CD4-positive, alpha-beta memory T cell (primary cell): ENCODE data around the gene MRPL17. TPM values are rescaled to one million over a fixed set of nuclear protein-coding genes. Genes with fewer than 3 reads are reported as not detected.

Experiments used
- CTCF ChIA-PET: fragments of 350-600 bp; sonication (Branson Sonifier 250); formaldehyde crosslinking; loops from one replicate; lab custom pipeline; 2021; ENCODE audit warnings: inconsistent platforms; ENCODE audit not compliant: partially characterized antibody; lab: Charles Lee
- POLR2A ChIA-PET: fragments of 350-600 bp; sonication (Branson Sonifier 250); formaldehyde crosslinking; loops from one replicate; lab custom pipeline; 2021; ENCODE audit not compliant: partially characterized antibody; lab: Charles Lee
- DNase-seq, 5 donors: peaks; one replicate each; pipeline versions ENCODE4 v3.0.0 to v3.0.0-alpha.2; 2020 to 2022; ENCODE audit warnings: mixed read lengths in 1 of 5
- H3K27ac ChIP-seq: one replicate; pipeline ENCODE4 v1.7.0; 2013; ENCODE audit warnings: low read depth, low read length
- H3K27me3 ChIP-seq: 2 replicates; pipeline ENCODE4 v1.7.0; 2013; ENCODE audit warnings: mild to moderate bottlenecking, low read length, moderate library complexity; ENCODE audit not compliant: insufficient read depth
- H3K36me3 ChIP-seq: 2 replicates; pipeline ENCODE4 v1.7.0; 2013; ENCODE audit warnings: mild to moderate bottlenecking, low read length, moderate library complexity; ENCODE audit not compliant: insufficient read depth
- H3K4me1 ChIP-seq: 2 replicates; pipeline ENCODE4 v1.7.0; 2013; ENCODE audit warnings: mild to moderate bottlenecking, low read length, moderate library complexity; ENCODE audit not compliant: insufficient read depth
- H3K4me3 ChIP-seq, 2 donors: one replicate each; pipeline ENCODE4 v1.7.0; 2013; ENCODE audit warnings: low read length in 2 of 2, mild to moderate bottlenecking in 1 of 2
- H3K9me3 ChIP-seq, 2 donors: one replicate each; pipeline ENCODE4 v1.7.0; 2013; ENCODE audit warnings: low read length in 2 of 2, control low read depth in 1 of 2; ENCODE audit not compliant: control insufficient read depth in 1 of 2
- H3K27ac Mint-ChIP-seq, 7 donors: one replicate each; pipeline ENCODE4 v1.8.0; 2020 to 2021; ENCODE audit warnings: mixed read lengths in 7 of 7, mild to moderate bottlenecking in 6 of 7, inconsistent platforms in 3 of 7, moderate library complexity in 3 of 7
- H3K27me3 Mint-ChIP-seq, 2 donors: one replicate each; pipeline ENCODE4 v1.8.0; 2020 to 2021; ENCODE audit warnings: mixed read lengths in 2 of 2
- H3K36me3 Mint-ChIP-seq, 2 donors: one replicate each; pipeline ENCODE4 v1.8.0; 2020 to 2021; ENCODE audit warnings: mixed read lengths in 2 of 2, inconsistent platforms in 1 of 2, mild to moderate bottlenecking in 1 of 2
- H3K4me1 Mint-ChIP-seq, 4 donors: one replicate each; pipeline ENCODE4 v1.8.0; 2020 to 2021; ENCODE audit warnings: mixed read lengths in 4 of 4, mild to moderate bottlenecking in 1 of 4
- H3K4me3 Mint-ChIP-seq, 8 donors: one replicate each; pipeline ENCODE4 v1.8.0; 2020 to 2021; ENCODE audit warnings: mixed read lengths in 8 of 8, mild to moderate bottlenecking in 7 of 8, moderate library complexity in 6 of 8, inconsistent platforms in 3 of 8
- H3K9me3 Mint-ChIP-seq, 8 donors: one replicate each; pipeline ENCODE4 v1.8.0; 2020 to 2021; ENCODE audit warnings: mixed read lengths in 8 of 8, mild to moderate bottlenecking in 5 of 8, inconsistent platforms in 3 of 8, moderate library complexity in 1 of 8
- intact Hi-C: fragments of 100-400 bp; cut with micrococcal nuclease; formaldehyde crosslinking; loops from one replicate; pipeline ENCODE4 v1.15.1; 2023
- polyA plus RNA-seq, 2 donors: library from polyadenylated mRNA; unstranded; fragments of 300-500 nt; fragmentation: Illumina TruSeq; gene quantifications; one replicate each; pipeline ENCODE4 v1.2.3, GENCODE V29; 2021
- total RNA-seq, 2 experiments: library from RNA; stranded (reverse); gene quantifications; one replicate each; pipeline ENCODE4 v1.2.3, GENCODE V29; 2021

The MRPL17 gene
- total and polyA plus RNA-seq, 4 experiments from 2014 or later: 12.7 to 42.6 (median 35.1) TPM

DNA sequence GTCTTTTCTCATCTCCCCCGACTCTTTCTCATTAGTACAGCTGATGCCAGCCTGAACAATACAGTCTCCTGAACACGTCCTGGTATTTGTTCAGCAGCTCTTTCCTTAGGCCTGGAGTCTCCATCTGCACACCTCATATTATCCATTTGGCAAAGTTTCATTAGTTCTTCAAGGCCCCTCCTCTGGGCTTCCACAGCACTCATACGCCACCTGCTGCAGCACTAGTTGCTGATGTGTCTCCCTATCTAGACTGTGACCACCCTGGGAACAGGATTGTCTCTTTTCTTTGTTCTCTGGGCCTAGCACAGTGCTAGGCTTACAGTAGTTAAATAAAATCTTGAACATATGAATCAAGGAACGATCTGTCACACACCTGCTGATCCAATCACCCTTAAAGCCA lies 44.7 kb downstream of the MRPL17 start:
- Histone ChIP-seq H3K27ac (no peak overlapping the region), H3K27me3 (no peaks in the 10 kb centered on the region), H3K4me3 (no peak overlapping the region), H3K36me3 (no peaks in the 10 kb centered on the region), H3K4me1 (no peaks in the 10 kb centered on the region), H3K9me3 (no peaks in the 10 kb centered on the region)
- Mint-ChIP-seq H3K9me3 (no peaks in the 10 kb centered on the region), H3K27ac (no peak overlapping the region), H3K4me1 (peaks cover 0 to 6% (median 0%) of the 10 kb centered on the region in 4 donors), H3K36me3 (no peaks in the 10 kb centered on the region), H3K4me3 (no peak overlapping the region), H3K27me3 (peaks cover 0 to 2% of the 10 kb centered on the region in 2 donors)
- CTCF ChIA-PET: interaction anchor here (1.0 to 3.1 kb wide), 4 partner anchors 19 to 107 kb away, joined by 3 to 10 read pairs (median 6); partner anchors contain the start of genes MRPL17 and TPP1
- POLR2A ChIA-PET: interaction anchor here (0.7 to 3.2 kb wide), 3 partner anchors 10 to 45 kb away, joined by 3 to 8 read pairs (median 5); partner anchors contain the start of gene MRPL17
- intact Hi-C loops: no loop called here
- DNase-seq: no peak

DNA sequence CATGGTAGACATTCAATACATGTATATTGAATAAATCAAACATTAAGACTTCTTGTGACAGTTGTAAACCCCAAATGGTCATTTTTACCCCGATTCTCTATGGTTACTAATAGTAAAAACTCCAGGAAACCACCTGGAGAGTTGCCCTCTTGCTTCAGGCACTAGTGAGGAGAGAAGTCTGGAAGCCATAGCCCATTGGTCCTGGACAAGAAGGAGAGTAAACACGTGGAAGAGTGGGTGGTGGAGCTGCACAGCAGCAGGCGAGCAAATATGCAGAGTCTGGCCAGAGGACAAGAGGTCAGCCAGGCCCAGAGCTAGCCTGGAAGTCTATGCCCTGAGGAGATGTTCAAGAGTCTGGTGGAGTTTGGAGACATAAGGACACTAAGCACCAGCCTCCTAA lies 45.3 kb downstream of the MRPL17 start:
- Histone ChIP-seq H3K27me3 (no peaks in the 10 kb centered on the region), H3K9me3 (no peaks in the 10 kb centered on the region), H3K4me3 (no peak overlapping the region), H3K27ac (no peak overlapping the region), H3K36me3 (no peaks in the 10 kb centered on the region), H3K4me1 (no peaks in the 10 kb centered on the region)
- intact Hi-C loops: no loop called here
- CTCF ChIA-PET: interaction anchor here (3.1 kb wide), 1 partner anchor 106 kb away, joined by 10 read pairs; no protein-coding TSS in a partner anchor
- Mint-ChIP-seq H3K27me3 (peaks cover 0 to 2% of the 10 kb centered on the region in 2 donors), H3K4me1 (peaks cover 0 to 6% (median 0%) of the 10 kb centered on the region in 4 donors), H3K9me3 (no peaks in the 10 kb centered on the region), H3K27ac (no peak overlapping the region), H3K36me3 (no peaks in the 10 kb centered on the region), H3K4me3 (no peak overlapping the region)
- no peak for DNase-seq
- POLR2A ChIA-PET: no interaction called here

DNA sequence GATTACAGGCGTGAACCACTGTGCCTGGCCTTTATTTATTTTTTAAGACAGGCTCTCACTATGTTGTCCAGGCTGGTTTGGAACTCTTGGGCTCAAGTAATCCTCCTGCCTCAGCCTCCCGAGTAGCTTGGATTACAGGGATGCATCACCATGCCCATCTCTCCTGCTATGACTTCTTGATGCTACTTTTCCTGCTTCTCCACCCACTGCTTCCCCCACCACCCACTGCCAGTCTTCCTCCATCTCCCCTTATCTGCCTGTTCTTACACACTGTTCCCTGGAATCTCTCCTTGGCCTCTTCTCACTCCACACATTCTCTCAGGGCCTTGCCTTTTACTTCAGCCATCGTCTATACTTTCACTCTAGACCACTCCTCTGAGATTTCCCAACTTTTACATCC lies 46.7 kb downstream of the MRPL17 start:
- H3K9me3 Mint-ChIP-seq: no peaks in the 10 kb centered on the region
- ChIA-PET CTCF (interaction anchor here (1.7 kb wide), 1 partner anchor 24 kb away, joined by 5 read pairs; the partner anchor contains the start of gene TAF10), POLR2A (interaction anchor here (1.4 kb wide), 1 partner anchor 13 kb away, joined by 3 read pairs; no protein-coding TSS in a partner anchor)
- Histone ChIP-seq H3K4me3 (no peak overlapping the region), H3K4me1 (no peaks in the 10 kb centered on the region), H3K9me3 (no peaks in the 10 kb centered on the region), H3K36me3 (no peaks in the 10 kb centered on the region), H3K27ac (no peak overlapping the region), H3K27me3 (no peaks in the 10 kb centered on the region)
- intact Hi-C loops: no loop called here
- H3K36me3 Mint-ChIP-seq: peaks cover 0 to 3% of the 10 kb centered on the region in 2 donors
- H3K4me3 Mint-ChIP-seq: no peak overlapping the region
- DNase-seq: no peak
- H3K27ac Mint-ChIP-seq: no peak overlapping the region
- peaks cover 0 to 2% of the 10 kb centered on the region in 2 donors for H3K27me3 Mint-ChIP-seq
- peaks cover 0 to 6% (median 0%) of the 10 kb centered on the region in 4 donors for H3K4me1 Mint-ChIP-seq

DNA sequence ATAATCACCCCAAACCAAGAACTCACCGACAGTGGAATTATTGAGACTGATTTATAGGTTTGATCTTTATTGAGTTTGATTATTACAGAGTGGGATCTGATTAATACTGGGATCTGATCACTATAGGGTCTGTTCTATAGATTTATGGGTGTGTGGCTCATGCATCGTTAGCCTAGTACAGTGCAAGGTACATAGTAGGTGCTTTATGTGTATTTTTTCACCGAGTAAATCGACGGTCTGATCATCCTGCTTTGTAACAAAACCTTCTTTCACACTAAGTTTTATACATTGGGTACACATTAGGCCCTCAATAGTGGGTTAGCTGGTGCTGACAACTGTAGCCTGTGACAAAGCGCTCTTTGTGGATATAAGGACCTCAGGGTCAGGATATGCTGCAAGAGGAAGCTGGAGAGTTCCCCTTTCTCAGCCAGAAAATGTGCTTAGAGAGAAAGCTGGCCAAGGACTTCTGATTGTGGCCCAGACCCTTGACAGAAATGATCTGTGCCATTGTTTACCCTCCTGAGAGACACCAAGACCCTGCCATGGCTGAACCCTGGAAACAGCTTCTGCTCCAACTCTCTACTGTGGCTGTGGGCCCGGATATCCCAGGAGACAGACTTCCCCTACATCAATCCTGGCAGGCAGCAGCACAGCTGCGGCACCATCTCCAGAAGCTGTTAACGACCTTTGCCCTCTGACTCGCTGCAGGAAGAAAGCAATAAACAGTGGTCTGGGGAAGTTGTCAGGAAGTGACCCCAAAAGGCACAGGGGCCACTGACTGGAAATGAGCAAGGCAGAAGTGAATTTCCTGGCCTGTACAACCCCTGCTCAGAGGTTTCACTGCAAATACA lies 47.8 kb downstream of the MRPL17 start:
- H3K4me3 Mint-ChIP-seq: no peak overlapping the region
- intact Hi-C loops: no loop called here
- H3K4me1 Mint-ChIP-seq: peaks cover 0 to 6% (median 0%) of the 10 kb centered on the region in 4 donors
- no peak for DNase-seq
- CTCF ChIA-PET: interaction anchor here (1.1 to 1.7 kb wide), 3 partner anchors 16 to 33 kb away, joined by 5 to 6 read pairs (median 5); partner anchors contain the start of genes TAF10 and TPP1
- H3K36me3 Mint-ChIP-seq: peaks cover 0 to 5% of the 10 kb centered on the region in 2 donors
- Histone ChIP-seq H3K36me3 (no peaks in the 10 kb centered on the region), H3K9me3 (no peaks in the 10 kb centered on the region), H3K4me1 (no peaks in the 10 kb centered on the region), H3K27ac (no peak overlapping the region), H3K27me3 (no peaks in the 10 kb centered on the region), H3K4me3 (no peak overlapping the region)
- POLR2A ChIA-PET: interaction anchor here (1.4 kb wide), 2 partner anchors 14 to 16 kb away, joined by 3 read pairs; partner anchors contain the start of gene TPP1
- no peaks in the 10 kb centered on the region for H3K9me3 Mint-ChIP-seq
- H3K27me3 Mint-ChIP-seq: peaks cover 0 to 2% of the 10 kb centered on the region in 2 donors
- no peak overlapping the region for H3K27ac Mint-ChIP-seq

DNA sequence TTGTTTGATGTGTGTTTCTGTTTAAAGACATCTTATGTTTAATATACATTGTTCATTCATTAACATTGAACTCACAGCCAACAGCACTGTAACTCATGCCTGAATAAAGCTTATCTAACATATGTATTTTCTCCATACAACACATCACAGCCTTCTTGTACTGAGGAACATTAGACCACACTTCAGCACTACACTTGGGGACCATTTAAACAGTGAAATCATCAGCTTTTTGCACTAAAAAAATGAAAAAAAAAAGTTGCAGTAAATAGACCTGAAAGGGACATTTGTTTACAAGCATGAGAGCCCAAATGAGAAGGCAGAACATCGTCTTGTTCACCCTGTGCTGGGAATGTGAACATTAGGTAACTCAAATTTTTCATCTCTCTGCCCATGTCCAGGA lies 48.6 kb downstream of the MRPL17 start:
- peaks cover 0 to 5% of the 10 kb centered on the region in 2 donors for H3K36me3 Mint-ChIP-seq
- no peaks in the 10 kb centered on the region for H3K27me3 ChIP-seq
- H3K27ac ChIP-seq: no peak overlapping the region
- POLR2A ChIA-PET: interaction anchor here (1.4 kb wide), 1 partner anchor 16 kb away, joined by 3 read pairs; the partner anchor contains the start of gene TPP1
- DNase-seq: no peak
- H3K27me3 Mint-ChIP-seq: peaks cover 0 to 2% of the 10 kb centered on the region in 2 donors
- CTCF ChIA-PET: interaction anchor here (1.1 kb wide), 1 partner anchor 33 kb away, joined by 6 read pairs; no protein-coding TSS in a partner anchor
- no peak overlapping the region for H3K27ac Mint-ChIP-seq
- no peaks in the 10 kb centered on the region for H3K9me3 ChIP-seq
- H3K4me1 Mint-ChIP-seq: peaks cover 0 to 4% (median 0%) of the 10 kb centered on the region in 4 donors
- H3K9me3 Mint-ChIP-seq: no peaks in the 10 kb centered on the region
- H3K4me3 Mint-ChIP-seq: no peak overlapping the region
- H3K4me3 ChIP-seq: no peak overlapping the region
- intact Hi-C loops: no loop called here
- H3K36me3 ChIP-seq: no peaks in the 10 kb centered on the region
- no peaks in the 10 kb centered on the region for H3K4me1 ChIP-seq

DNA sequence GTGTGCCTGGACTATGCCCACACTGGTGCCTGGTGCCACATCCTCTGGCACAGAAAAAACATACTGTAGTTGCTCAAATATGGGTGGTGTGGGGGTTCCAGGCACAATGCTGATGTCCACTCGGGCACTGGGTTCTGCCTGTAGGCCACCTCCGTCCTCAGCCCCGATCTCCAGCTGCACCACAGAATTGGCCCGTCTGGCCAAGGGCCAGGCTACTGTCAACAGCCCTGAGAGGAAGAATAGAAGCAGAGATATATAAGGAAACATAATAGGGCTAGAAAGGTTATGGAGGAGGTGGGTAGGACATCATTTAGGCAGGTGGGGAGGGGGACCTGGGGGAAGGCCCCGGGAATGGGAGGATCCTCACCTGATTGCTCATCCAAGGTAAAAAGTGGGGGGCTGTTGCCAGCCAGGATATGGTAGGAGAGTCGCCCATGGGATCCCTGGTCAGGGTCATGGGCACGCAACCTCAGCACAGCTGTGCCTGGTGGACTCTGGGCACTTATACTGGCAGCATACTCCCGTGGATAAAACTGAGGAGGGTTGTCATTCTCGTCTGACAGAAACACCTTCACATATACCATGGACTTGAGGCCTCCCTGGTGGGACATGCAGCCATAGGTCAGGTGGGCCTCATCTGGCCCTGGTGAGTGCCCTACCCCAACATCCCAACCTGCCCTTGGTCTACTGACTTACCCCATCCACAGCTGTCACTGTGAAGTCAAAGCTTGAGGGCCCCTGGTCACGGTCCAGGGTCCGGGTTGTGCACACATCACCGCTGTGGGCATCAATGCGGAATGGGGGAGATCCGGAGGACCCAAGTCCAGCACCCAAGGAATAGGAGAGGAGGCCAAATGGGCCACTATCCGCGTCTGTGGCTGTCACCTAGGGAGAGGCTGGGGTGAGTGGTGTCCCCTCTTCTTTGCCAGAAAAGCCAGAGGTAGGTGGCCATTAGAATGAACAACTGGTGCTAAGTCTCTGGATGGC lies 49.4 kb downstream of the MRPL17 start:
- Mint-ChIP-seq H3K4me3 (no peak overlapping the region), H3K36me3 (peaks cover 0 to 5% of the 10 kb centered on the region in 2 donors), H3K4me1 (no peaks in the 10 kb centered on the region), H3K27ac (peak overlapping the region in 1 of 7 donors; percentile 42), H3K9me3 (no peaks in the 10 kb centered on the region), H3K27me3 (no peaks in the 10 kb centered on the region)
- Histone ChIP-seq H3K4me3 (no peak overlapping the region), H3K9me3 (no peaks in the 10 kb centered on the region), H3K36me3 (no peaks in the 10 kb centered on the region), H3K4me1 (no peaks in the 10 kb centered on the region), H3K27ac (no peak overlapping the region), H3K27me3 (no peaks in the 10 kb centered on the region)
- POLR2A ChIA-PET: interaction anchor here (1.4 to 1.5 kb wide), 3 partner anchors 15 to 30 kb away, joined by 3 read pairs; partner anchors contain the start of gene TPP1
- CTCF ChIA-PET: interaction anchor here (1.1 kb wide), 1 partner anchor 34 kb away, joined by 6 read pairs; no protein-coding TSS in a partner anchor
- intact Hi-C loops: no loop called here
- no peak for DNase-seq
